ENCODE results near the gene GNAS-AS1.

Gene GNAS-AS1

GRCh38 chr20:58886546-58886945 is 35.8 kb upstream of the GNAS-AS1 start:
- DNase-seq (ENCODE audit: low read depth in 2 of 2), result no peak

- DNase-seq (ENCODE audit: low read depth in 2 of 2), result no peak
Observed at GRCh38 chr20:58884966-58885365, 34.3 kb upstream of the GNAS-AS1 start.

GRCh38 chr20:58883241-58883691 is 32.6 kb upstream of the GNAS-AS1 start:
- no peak for DNase-seq (ENCODE audit: low read depth in 2 of 2)

GRCh38 chr20:58882704-58883089 is 32.0 kb upstream of the GNAS-AS1 start:
- no peak for DNase-seq (ENCODE audit: low read depth in 2 of 2)

GRCh38 chr20:58880994-58881752 is 30.5 kb upstream of the GNAS-AS1 start:
- DNase-seq (ENCODE audit: low read depth in 2 of 2), result no peak

GRCh38 chr20:58880441-58880840 is 29.7 kb upstream of the GNAS-AS1 start:
- no peak for DNase-seq (ENCODE audit: low read depth in 2 of 2)

- DNase-seq (ENCODE audit: low read depth in 2 of 2), result no peak
Observed at GRCh38 chr20:58878399-58878798, 27.7 kb upstream of the GNAS-AS1 start.

GRCh38 chr20:58877976-58878360 is 27.3 kb upstream of the GNAS-AS1 start:
- DNase-seq (ENCODE audit: low read depth in 2 of 2), result no peak

GRCh38 chr20:58877050-58877975 is 26.6 kb upstream of the GNAS-AS1 start:
- no peak for DNase-seq (ENCODE audit: low read depth in 2 of 2)

GRCh38 chr20:58876437-58876836 is 25.7 kb upstream of the GNAS-AS1 start:
- no peak for DNase-seq (ENCODE audit: low read depth in 2 of 2)

- no peak for DNase-seq (ENCODE audit: low read depth in 2 of 2)
Observed at GRCh38 chr20:58875541-58876134, 24.9 kb upstream of the GNAS-AS1 start.

GRCh38 chr20:58875111-58875510 is 24.4 kb upstream of the GNAS-AS1 start:
- no peak for DNase-seq (ENCODE audit: low read depth in 2 of 2)

GRCh38 chr20:58874469-58874868 is 23.8 kb upstream of the GNAS-AS1 start:
- no peak for DNase-seq (ENCODE audit: low read depth in 2 of 2)

GRCh38 chr20:58871533-58872102 is 20.9 kb upstream of the GNAS-AS1 start:
- DNase-seq (ENCODE audit: low read depth in 2 of 2), result no peak

GRCh38 chr20:58870293-58871014 is 19.8 kb upstream of the GNAS-AS1 start:
- no peak for DNase-seq (ENCODE audit: low read depth in 2 of 2)

- no peak for DNase-seq (ENCODE audit: low read depth in 2 of 2)
Observed at GRCh38 chr20:58869662-58870227, 19.0 kb upstream of the GNAS-AS1 start.

- DNase-seq (ENCODE audit: low read depth in 2 of 2), result no peak
Observed at GRCh38 chr20:58868795-58869194, 18.1 kb upstream of the GNAS-AS1 start.

- DNase-seq (ENCODE audit: low read depth in 2 of 2), result no peak
Observed at GRCh38 chr20:58867211-58867610, 16.5 kb upstream of the GNAS-AS1 start.

GRCh38 chr20:58865843-58866242 is 15.1 kb upstream of the GNAS-AS1 start:
- DNase-seq (ENCODE audit: low read depth in 2 of 2), result no peak

GRCh38 chr20:58864346-58864745 is 13.6 kb upstream of the GNAS-AS1 start:
- DNase-seq (ENCODE audit: low read depth in 2 of 2), result no peak
